Tibial nerve (tissue), 4 donors: ENCODE data around the gene SSTR3.

Source experiments
- EP300 ChIP-seq, 2 donors: sonication (generic); formaldehyde crosslinking; IDR thresholded peaks; one replicate each; pipeline ENCODE4 v1.6.1; 2017; ENCODE audit warnings: antibody characterized with exemption in 2 of 2, mild to moderate bottlenecking in 1 of 2
- POLR2A ChIP-seq, 2 donors: fragments of 450-650 bp; IDR thresholded peaks; one replicate each; pipeline ENCODE4 v1.6.1; 2017; ENCODE audit warnings: antibody characterized with exemption in 2 of 2, mild to moderate bottlenecking in 2 of 2, moderate library complexity in 2 of 2
- TF ChIP-seq, protein P1 (sequence below), 5 experiments: fragments of 200-600 bp in 3 of 5; fragments of 450-650 bp in 2 of 5; sonication (generic) in 3 of 5; IDR thresholded peaks; one replicate each; pipeline ENCODE4 v1.5.1; 2016 to 2019; ENCODE audit warnings: antibody characterized with exemption in 5 of 5, mild to moderate bottlenecking in 3 of 5, moderate library complexity in 2 of 5

DNA sequence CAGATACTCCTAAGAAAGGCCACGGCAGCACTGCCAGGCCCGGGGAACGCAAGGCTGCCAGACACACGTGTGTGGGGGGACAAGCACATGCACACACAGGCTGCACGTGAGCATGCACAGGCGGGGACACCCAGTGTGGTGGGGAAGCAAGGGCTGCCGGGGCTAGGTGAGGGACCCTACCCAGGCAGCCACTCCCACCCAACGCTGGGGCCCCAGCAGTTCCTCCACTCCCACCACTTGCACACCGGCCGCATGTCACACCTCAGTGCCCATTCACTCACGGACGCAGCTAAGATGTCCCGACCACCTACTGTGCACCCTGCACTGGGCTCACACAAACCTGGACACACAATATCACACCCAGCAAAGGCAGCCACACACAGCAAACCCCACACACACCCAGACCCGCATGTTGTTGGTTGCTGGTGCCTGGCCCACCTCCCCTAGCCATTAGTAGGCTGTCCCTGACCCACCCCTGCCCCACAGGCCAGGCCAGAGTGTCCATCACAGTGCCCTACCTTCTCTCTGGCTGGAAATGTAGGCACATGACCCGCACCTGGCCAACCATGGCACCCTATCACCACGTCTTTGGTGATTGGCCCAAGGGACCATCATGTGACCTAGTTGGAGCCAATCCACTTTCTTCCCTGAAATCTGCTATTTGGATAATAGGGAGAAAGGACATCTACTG, 8.8 kb downstream of the SSTR3 start:
- TF ChIP-seq, protein P1, sequence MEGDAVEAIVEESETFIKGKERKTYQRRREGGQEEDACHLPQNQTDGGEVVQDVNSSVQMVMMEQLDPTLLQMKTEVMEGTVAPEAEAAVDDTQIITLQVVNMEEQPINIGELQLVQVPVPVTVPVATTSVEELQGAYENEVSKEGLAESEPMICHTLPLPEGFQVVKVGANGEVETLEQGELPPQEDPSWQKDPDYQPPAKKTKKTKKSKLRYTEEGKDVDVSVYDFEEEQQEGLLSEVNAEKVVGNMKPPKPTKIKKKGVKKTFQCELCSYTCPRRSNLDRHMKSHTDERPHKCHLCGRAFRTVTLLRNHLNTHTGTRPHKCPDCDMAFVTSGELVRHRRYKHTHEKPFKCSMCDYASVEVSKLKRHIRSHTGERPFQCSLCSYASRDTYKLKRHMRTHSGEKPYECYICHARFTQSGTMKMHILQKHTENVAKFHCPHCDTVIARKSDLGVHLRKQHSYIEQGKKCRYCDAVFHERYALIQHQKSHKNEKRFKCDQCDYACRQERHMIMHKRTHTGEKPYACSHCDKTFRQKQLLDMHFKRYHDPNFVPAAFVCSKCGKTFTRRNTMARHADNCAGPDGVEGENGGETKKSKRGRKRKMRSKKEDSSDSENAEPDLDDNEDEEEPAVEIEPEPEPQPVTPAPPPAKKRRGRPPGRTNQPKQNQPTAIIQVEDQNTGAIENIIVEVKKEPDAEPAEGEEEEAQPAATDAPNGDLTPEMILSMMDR (IDR thresholded peaks at IDR 0.05) = no peak
- TF ChIP-seq POLR2A (IDR thresholded peaks at IDR 0.05) (no peak), EP300 (IDR thresholded peaks at IDR 0.05) (no peak)
